HG03097 (cell line): ENCODE results near the gene VAV3.

Experiments
- ATAC-seq: cut with Tn5 transposase; IDR thresholded peaks from one replicate; pipeline ENCODE4 v1.9.1; 2021; ENCODE audit not compliant: unreplicated experiment, low FRiP score

The VAV3 gene

GRCh38 chr1:107618539-107618938, 346.4 kb downstream of the VAV3 start:
- ATAC-seq: no peak

GRCh38 chr1:107617921-107618320, 347.1 kb downstream of the VAV3 start:
- ATAC-seq: no peak

- ATAC-seq: no peak
Measured at GRCh38 chr1:107617456-107617855, 347.5 kb downstream of the VAV3 start.

- ATAC-seq: no peak
Measured at GRCh38 chr1:107609808-107610207, 355.2 kb downstream of the VAV3 start.

GRCh38 chr1:107604825-107605224, 360.2 kb downstream of the VAV3 start:
- ATAC-seq: no peak

GRCh38 chr1:107600607-107601160, 364.3 kb downstream of the VAV3 start:
- no peak for ATAC-seq

GRCh38 chr1:107599220-107599619, 365.8 kb downstream of the VAV3 start:
- no peak for ATAC-seq

GRCh38 chr1:107597290-107597689, 367.7 kb downstream of the VAV3 start:
- ATAC-seq: no peak

GRCh38 chr1:107594536-107594935, 370.4 kb downstream of the VAV3 start:
- ATAC-seq: no peak

- no peak for ATAC-seq
Measured at GRCh38 chr1:107593501-107594209, 371.3 kb downstream of the VAV3 start.

GRCh38 chr1:107590900-107591622, 373.9 kb downstream of the VAV3 start:
- no peak for ATAC-seq

- ATAC-seq: no peak
Measured at GRCh38 chr1:107590087-107590486, 374.9 kb downstream of the VAV3 start.

- ATAC-seq: no peak
Measured at GRCh38 chr1:107588321-107588720, 376.7 kb downstream of the VAV3 start.

GRCh38 chr1:107575226-107575625, 389.8 kb downstream of the VAV3 start:
- ATAC-seq: no peak

GRCh38 chr1:107574044-107574443, 390.9 kb downstream of the VAV3 start:
- ATAC-seq: no peak

GRCh38 chr1:107572674-107573211, 392.2 kb downstream of the VAV3 start:
- no peak for ATAC-seq

GRCh38 chr1:107570768-107571167, 394.2 kb downstream of the VAV3 start:
- no peak for ATAC-seq

GRCh38 chr1:107563441-107563840, 401.5 kb downstream of the VAV3 start:
- no peak for ATAC-seq

- no peak for ATAC-seq
Measured at GRCh38 chr1:107559881-107560280, 405.1 kb downstream of the VAV3 start.

GRCh38 chr1:107557095-107557494, 407.9 kb downstream of the VAV3 start:
- ATAC-seq: no peak

- no peak for ATAC-seq
Measured at GRCh38 chr1:107555578-107555977, 409.4 kb downstream of the VAV3 start.

- ATAC-seq: no peak
Measured at GRCh38 chr1:107552781-107553180, 412.2 kb downstream of the VAV3 start.
